ENCODE results near the gene CTIF. TPM values are rescaled to one million over a fixed set of nuclear protein-coding genes. Genes with fewer than 3 reads are reported as not detected.

CTIF gene
- total RNA-seq, 5 donors from 2014 or later (not counting 1 experiment from before 2014, with no cell fraction given) = 3.2 to 6.7 (median 4.7) TPM

- peaks cover 4 to 5% of the 10 kb centered on the region in 2 donors for H3K27me3 Mint-ChIP-seq
- DNase-seq (no peak), ATAC-seq (replicated peaks in 1 of 4) (no peak)
- Histone ChIP-seq H3K9me3 (no peaks in the 10 kb centered on the region), H3K27me3 (replicated peaks in 1 of 2; ENCODE audit: control insufficient read depth in 2 of 2, extremely low read depth in 1 of 2, insufficient read depth in 2 of 2, low read length in 1 of 2) (peaks cover 0 to 5% of the 10 kb centered on the region in 2 experiments), H3K27ac (ENCODE audit: low read length) (no peak overlapping the region), H3K36me3 (ENCODE audit: control insufficient read depth in 2 of 2, extremely low read depth in 1 of 2, insufficient read depth in 1 of 2, low read length in 1 of 2) (no peaks in the 10 kb centered on the region), H3K4me1 (ENCODE audit: control insufficient read depth in 1 of 2, extremely low read depth in 1 of 2, insufficient read depth in 2 of 2, low read length in 2 of 2) (peaks cover 0 to 25% of the 10 kb centered on the region in 2 experiments), H3K4me3 (ENCODE audit: control insufficient read depth in 1 of 2, extremely low read depth in 1 of 2, low read length in 1 of 2) (no peak overlapping the region)
- 79% methylated on average over 12 of the region's 15 CpGs for WGBS (ENCODE audit: insufficient coverage)
- ChIA-PET POLR2A (no interaction called here), CTCF (interaction anchor here in 1 of 2 donors (0.6 kb wide), 2 partner anchors 18 to 107 kb away, joined by 3 to 4 read pairs; no protein-coding TSS in a partner anchor)
- H3K4me3 Mint-ChIP-seq = no peak overlapping the region
- no peak overlapping the region for H3K27ac Mint-ChIP-seq
- peaks cover 9 to 12% (median 11%) of the 10 kb centered on the region in 3 donors for H3K4me1 Mint-ChIP-seq
- H3K36me3 Mint-ChIP-seq = no peaks in the 10 kb centered on the region
- H3K9me3 Mint-ChIP-seq = no peaks in the 10 kb centered on the region
These were observed 337.2 kb downstream of the CTIF start for GRCh38 chr18:48875942-48876511.

DNA sequence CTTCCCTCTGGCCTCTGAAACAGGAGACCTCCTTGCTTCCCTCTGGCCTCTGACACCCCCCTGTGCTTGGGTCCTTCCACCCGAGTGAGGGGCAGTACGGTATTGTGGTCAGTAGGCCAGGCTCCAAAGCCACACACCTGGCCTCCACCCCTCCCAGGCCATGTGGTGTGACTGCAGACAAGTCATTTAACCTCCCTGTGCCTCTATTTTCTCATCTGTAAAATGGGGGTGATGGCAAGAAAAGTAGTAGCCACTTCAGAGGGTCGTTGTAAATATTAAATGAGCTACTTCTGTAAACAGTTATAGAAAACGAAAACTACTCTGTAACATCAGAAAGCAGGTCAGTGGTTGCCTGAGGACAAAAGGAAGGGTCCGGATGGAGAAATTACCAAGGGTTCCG, 337.8 kb downstream of the CTIF start:
- no peak overlapping the region for H3K4me3 ChIP-seq (ENCODE audit: control insufficient read depth in 1 of 2, extremely low read depth in 1 of 2, low read length in 1 of 2)
- Mint-ChIP-seq H3K4me1 (peaks cover 9 to 13% (median 11%) of the 10 kb centered on the region in 3 donors), H3K4me3 (no peak overlapping the region), H3K27me3 (peaks cover 4 to 5% of the 10 kb centered on the region in 2 donors), H3K36me3 (no peaks in the 10 kb centered on the region), H3K9me3 (no peaks in the 10 kb centered on the region), H3K27ac (no peak overlapping the region)
- no peak overlapping the region for H3K27ac ChIP-seq (ENCODE audit: low read length)
- peaks cover 0 to 19% of the 10 kb centered on the region in 2 experiments for H3K4me1 ChIP-seq (ENCODE audit: control insufficient read depth in 1 of 2, extremely low read depth in 1 of 2, insufficient read depth in 2 of 2, low read length in 2 of 2)
- WGBS (ENCODE audit: insufficient coverage) = 100% methylated on average over 1 of the region's 6 CpGs
- ATAC-seq (replicated peaks in 1 of 4) (no peak), DNase-seq (no peak)
- H3K9me3 ChIP-seq = no peaks in the 10 kb centered on the region
- POLR2A ChIA-PET = no interaction called here
- H3K36me3 ChIP-seq (ENCODE audit: control insufficient read depth in 2 of 2, extremely low read depth in 1 of 2, insufficient read depth in 1 of 2, low read length in 1 of 2) = no peaks in the 10 kb centered on the region
- CTCF ChIA-PET = interaction anchor here in 1 of 2 donors (0.6 kb wide), 2 partner anchors 18 to 107 kb away, joined by 3 to 4 read pairs; no protein-coding TSS in a partner anchor
- H3K27me3 ChIP-seq (replicated peaks in 1 of 2; ENCODE audit: control insufficient read depth in 2 of 2, extremely low read depth in 1 of 2, insufficient read depth in 2 of 2, low read length in 1 of 2) = peaks cover 0 to 5% of the 10 kb centered on the region in 2 experiments

- WGBS (ENCODE audit: insufficient coverage) = 92% methylated on average over 2 of the region's 3 CpGs
- no peak overlapping the region for H3K27ac Mint-ChIP-seq
- H3K36me3 Mint-ChIP-seq = no peaks in the 10 kb centered on the region
- no peak for DNase-seq
- no peaks in the 10 kb centered on the region for H3K9me3 ChIP-seq
- ATAC-seq (replicated peaks in 1 of 4) = no peak
- peaks cover 0 to 9% of the 10 kb centered on the region in 2 experiments for H3K4me1 ChIP-seq (ENCODE audit: control insufficient read depth in 1 of 2, extremely low read depth in 1 of 2, insufficient read depth in 2 of 2, low read length in 2 of 2)
- H3K4me1 Mint-ChIP-seq = peaks cover 9 to 13% (median 9%) of the 10 kb centered on the region in 3 donors
- H3K36me3 ChIP-seq (ENCODE audit: control insufficient read depth in 2 of 2, extremely low read depth in 1 of 2, insufficient read depth in 1 of 2, low read length in 1 of 2) = no peaks in the 10 kb centered on the region
- no peak overlapping the region for H3K27ac ChIP-seq (ENCODE audit: low read length)
- CTCF ChIA-PET = no interaction called here
- H3K27me3 ChIP-seq (replicated peaks in 1 of 2; ENCODE audit: control insufficient read depth in 2 of 2, extremely low read depth in 1 of 2, insufficient read depth in 2 of 2, low read length in 1 of 2) = peaks cover 0 to 5% of the 10 kb centered on the region in 2 experiments
- POLR2A ChIA-PET = interaction anchor here in 1 of 2 donors (0.6 kb wide), 1 partner anchor 80 kb away, joined by 3 read pairs; no protein-coding TSS in a partner anchor
- H3K4me3 ChIP-seq (ENCODE audit: control insufficient read depth in 1 of 2, extremely low read depth in 1 of 2, low read length in 1 of 2) = no peak overlapping the region
- no peak overlapping the region for H3K4me3 Mint-ChIP-seq
- H3K9me3 Mint-ChIP-seq = no peaks in the 10 kb centered on the region
- peaks cover 4 to 5% of the 10 kb centered on the region in 2 donors for H3K27me3 Mint-ChIP-seq
These were observed 339.1 kb downstream of the CTIF start for GRCh38 chr18:48877941-48878340.

DNA sequence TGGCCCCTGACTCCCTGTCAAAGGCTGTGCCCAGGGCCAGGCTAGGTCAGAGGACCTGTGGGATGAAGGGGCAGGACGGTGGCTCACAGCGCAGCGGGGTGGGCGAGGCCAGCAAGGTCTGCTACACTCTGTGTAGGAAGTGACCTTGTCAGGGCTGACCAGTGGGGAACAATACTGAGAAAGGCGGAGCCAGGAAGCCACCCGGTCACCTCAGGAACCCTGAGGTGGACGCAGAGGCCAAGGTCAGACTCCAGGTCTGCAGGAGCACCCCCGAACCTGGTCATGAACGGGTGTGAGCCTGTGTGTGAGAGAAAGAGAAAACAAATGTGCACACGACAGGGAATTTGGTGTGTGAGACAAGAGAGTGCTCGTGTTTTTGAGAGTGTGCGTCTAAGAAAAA, 339.6 kb downstream of the CTIF start:
- peaks cover 4 to 5% of the 10 kb centered on the region in 2 donors for H3K27me3 Mint-ChIP-seq
- H3K27ac Mint-ChIP-seq = no peak overlapping the region
- H3K9me3 ChIP-seq = no peaks in the 10 kb centered on the region
- no peaks in the 10 kb centered on the region for H3K36me3 ChIP-seq (ENCODE audit: control insufficient read depth in 2 of 2, extremely low read depth in 1 of 2, insufficient read depth in 1 of 2, low read length in 1 of 2)
- ChIA-PET CTCF (no interaction called here), POLR2A (no interaction called here)
- H3K4me1 Mint-ChIP-seq = peaks cover 7 to 13% (median 8%) of the 10 kb centered on the region in 3 donors
- peaks cover 0 to 7% of the 10 kb centered on the region in 2 experiments for H3K4me1 ChIP-seq (ENCODE audit: control insufficient read depth in 1 of 2, extremely low read depth in 1 of 2, insufficient read depth in 2 of 2, low read length in 2 of 2)
- ATAC-seq (replicated peaks in 1 of 4) (no peak), DNase-seq (no peak)
- no peak overlapping the region for H3K4me3 ChIP-seq (ENCODE audit: control insufficient read depth in 1 of 2, extremely low read depth in 1 of 2, low read length in 1 of 2)
- no peak overlapping the region for H3K4me3 Mint-ChIP-seq
- H3K27me3 ChIP-seq (replicated peaks in 1 of 2; ENCODE audit: control insufficient read depth in 2 of 2, extremely low read depth in 1 of 2, insufficient read depth in 2 of 2, low read length in 1 of 2) = peaks cover 0 to 5% of the 10 kb centered on the region in 2 experiments
- no peaks in the 10 kb centered on the region for H3K9me3 Mint-ChIP-seq
- no peaks in the 10 kb centered on the region for H3K36me3 Mint-ChIP-seq
- no peak overlapping the region for H3K27ac ChIP-seq (ENCODE audit: low read length)
- 90% methylated on average over 11 of the region's 12 CpGs for WGBS (ENCODE audit: insufficient coverage)

DNA sequence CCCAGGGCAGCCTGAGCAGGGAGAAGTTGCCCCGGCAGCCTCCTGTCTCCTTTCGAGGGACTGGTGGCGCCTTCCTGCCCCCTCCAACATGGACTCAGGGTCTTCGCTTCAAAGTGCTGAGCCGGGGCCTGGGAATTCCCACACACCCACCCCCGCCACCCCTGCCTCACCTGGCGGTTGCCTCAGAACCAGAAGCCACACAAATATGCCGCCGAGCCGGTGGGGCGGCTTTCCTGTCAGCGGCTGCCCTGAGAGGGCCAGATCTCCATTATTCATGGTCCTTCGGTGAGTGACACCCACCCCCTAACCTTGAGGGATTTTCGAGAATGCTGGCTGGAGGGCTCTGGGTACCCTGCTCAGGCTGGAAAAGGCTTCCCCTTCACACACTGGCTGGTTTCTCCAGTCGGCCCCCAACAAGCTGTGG, 340.2 kb downstream of the CTIF start:
- Mint-ChIP-seq H3K27me3 (peaks cover 4 to 5% of the 10 kb centered on the region in 2 donors), H3K9me3 (no peaks in the 10 kb centered on the region), H3K4me3 (no peak overlapping the region), H3K36me3 (no peaks in the 10 kb centered on the region), H3K27ac (no peak overlapping the region), H3K4me1 (peaks cover 7 to 14% (median 8%) of the 10 kb centered on the region in 3 donors)
- ChIA-PET POLR2A (no interaction called here), CTCF (interaction anchor here in 1 of 2 donors (0.5 kb wide), 1 partner anchor 1375 kb away, joined by 3 read pairs; no protein-coding TSS in a partner anchor)
- Histone ChIP-seq H3K9me3 (no peaks in the 10 kb centered on the region), H3K27me3 (replicated peaks in 1 of 2; ENCODE audit: control insufficient read depth in 2 of 2, extremely low read depth in 1 of 2, insufficient read depth in 2 of 2, low read length in 1 of 2) (peaks cover 0 to 5% of the 10 kb centered on the region in 2 experiments), H3K36me3 (ENCODE audit: control insufficient read depth in 2 of 2, extremely low read depth in 1 of 2, insufficient read depth in 1 of 2, low read length in 1 of 2) (no peaks in the 10 kb centered on the region), H3K4me1 (ENCODE audit: control insufficient read depth in 1 of 2, extremely low read depth in 1 of 2, insufficient read depth in 2 of 2, low read length in 2 of 2) (peaks cover 0 to 7% of the 10 kb centered on the region in 2 experiments), H3K4me3 (ENCODE audit: control insufficient read depth in 1 of 2, extremely low read depth in 1 of 2, low read length in 1 of 2) (no peak overlapping the region), H3K27ac (ENCODE audit: low read length) (no peak overlapping the region)
- DNase-seq = no peak
- 91% methylated on average over 4 of the region's 15 CpGs for WGBS (ENCODE audit: insufficient coverage)
- ATAC-seq (replicated peaks in 1 of 4) = no peak

DNA sequence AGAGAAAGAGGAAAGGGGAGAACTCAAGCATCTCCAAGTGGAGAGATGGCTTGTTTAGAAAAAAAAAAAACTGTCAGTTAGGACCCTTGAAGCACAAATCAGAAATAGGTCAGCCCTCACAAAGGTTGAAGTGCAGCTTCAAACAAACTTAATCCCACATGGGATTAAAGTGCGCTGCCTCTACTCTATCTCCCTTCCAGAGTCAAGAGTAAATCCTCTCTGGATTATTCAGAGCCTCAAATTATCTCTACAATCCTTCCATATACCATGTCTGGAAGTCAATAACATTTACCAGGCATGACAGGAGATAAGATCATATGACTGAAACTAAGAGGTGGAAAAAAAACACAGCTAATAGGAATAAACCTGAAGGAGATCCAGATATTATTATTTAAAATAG, 342.1 kb downstream of the CTIF start:
- H3K4me3 Mint-ChIP-seq = no peak overlapping the region
- H3K4me1 ChIP-seq (ENCODE audit: control insufficient read depth in 1 of 2, extremely low read depth in 1 of 2, insufficient read depth in 2 of 2, low read length in 2 of 2) = peaks cover 0 to 7% of the 10 kb centered on the region in 2 experiments
- no peaks in the 10 kb centered on the region for H3K36me3 Mint-ChIP-seq
- H3K9me3 ChIP-seq = no peaks in the 10 kb centered on the region
- WGBS (ENCODE audit: insufficient coverage) = no CpG with 5 or more reads among the region's 1 CpG
- ChIA-PET POLR2A (interaction anchor here in 1 of 2 donors (0.6 kb wide), 1 partner anchor 67 kb away, joined by 3 read pairs; no protein-coding TSS in a partner anchor), CTCF (interaction anchor here in 1 of 2 donors (0.7 kb wide), 1 partner anchor 94 kb away, joined by 4 read pairs; no protein-coding TSS in a partner anchor)
- H3K27ac Mint-ChIP-seq = no peak overlapping the region
- H3K27ac ChIP-seq (ENCODE audit: low read length) = no peak overlapping the region
- peaks cover 7 to 25% (median 8%) of the 10 kb centered on the region in 3 donors for H3K4me1 Mint-ChIP-seq
- H3K9me3 Mint-ChIP-seq = no peaks in the 10 kb centered on the region
- H3K27me3 Mint-ChIP-seq = peaks cover 4 to 5% of the 10 kb centered on the region in 2 donors
- no peak for ATAC-seq (replicated peaks in 1 of 4)
- DNase-seq = no peak
- H3K4me3 ChIP-seq (ENCODE audit: control insufficient read depth in 1 of 2, extremely low read depth in 1 of 2, low read length in 1 of 2) = no peak overlapping the region
- peaks cover 0 to 4% of the 10 kb centered on the region in 2 experiments for H3K27me3 ChIP-seq (replicated peaks in 1 of 2; ENCODE audit: control insufficient read depth in 2 of 2, extremely low read depth in 1 of 2, insufficient read depth in 2 of 2, low read length in 1 of 2)
- no peaks in the 10 kb centered on the region for H3K36me3 ChIP-seq (ENCODE audit: control insufficient read depth in 2 of 2, extremely low read depth in 1 of 2, insufficient read depth in 1 of 2, low read length in 1 of 2)

All from T-cell (primary cell).